HEK293 (cell line): Measurements from ENCODE around the gene TSPAN11.

Experiments
- CTCF ChIP-seq: fragments of 450-650 bp; formaldehyde crosslinking; IDR thresholded peaks from 2 replicates; pipeline ENCODE4 v1.5.1; 2016; ENCODE audit warnings: missing biosample characterization, missing genetic modification characterization
- HOXA7 ChIP-seq: sonication (generic); formaldehyde crosslinking; IDR thresholded peaks from 2 replicates; pipeline ENCODE4 v1.8.1; 2022; ENCODE audit warnings: missing genetic modification reagents, borderline replicate concordance
- TRIM28 ChIP-seq: IDR thresholded peaks from 2 replicates; pipeline ENCODE4 v1.6.1; 2011; ENCODE audit warnings: low read length, control low read depth, borderline replicate concordance
- YY1 ChIP-seq: fragments of 450-650 bp; formaldehyde crosslinking; IDR thresholded peaks from 2 replicates; pipeline ENCODE4 v1.5.1; 2018; ENCODE audit warnings: missing biosample characterization, missing genetic modification characterization
- ZBTB8A ChIP-seq: fragments of 450-650 bp; formaldehyde crosslinking; IDR thresholded peaks from 2 replicates; pipeline ENCODE4 v1.5.1; 2016; ENCODE audit warnings: missing biosample characterization, missing genetic modification characterization
- ZNF362 ChIP-seq: fragments of 450-650 bp; formaldehyde crosslinking; IDR thresholded peaks from 2 replicates; pipeline ENCODE4 v1.5.1; 2016; ENCODE audit warnings: missing biosample characterization, missing genetic modification characterization
- ZNF433 ChIP-seq: fragments of 450-650 bp; formaldehyde crosslinking; IDR thresholded peaks from 2 replicates; pipeline ENCODE4 v1.5.1; 2016; ENCODE audit warnings: missing biosample characterization, missing genetic modification characterization, low read depth
- ZNF629 ChIP-seq: fragments of 450-650 bp; formaldehyde crosslinking; IDR thresholded peaks from 2 replicates; pipeline ENCODE4 v1.5.1; 2017; ENCODE audit warnings: missing biosample characterization, missing genetic modification characterization
- ZNF645 ChIP-seq: fragments of 450-650 bp; formaldehyde crosslinking; IDR thresholded peaks from 2 replicates; pipeline ENCODE4; 2016; ENCODE audit warnings: missing biosample characterization, missing genetic modification characterization
- ZSCAN4 ChIP-seq: fragments of 450-650 bp; formaldehyde crosslinking; IDR thresholded peaks from 2 replicates; pipeline ENCODE4 v1.5.1; 2017; ENCODE audit warnings: missing biosample characterization, missing genetic modification characterization

- TF ChIP-seq ZNF433 (tag by site-specific recombination) (no peak), CTCF (tag by site-specific recombination) (no peak), ZSCAN4 (no peak), ZBTB8A (tag by site-specific recombination) (no peak), ZNF645 (no peak), ZNF362 (tag by site-specific recombination) (no peak), ZNF629 (tag by site-specific recombination) (no peak), TRIM28 (no peak), YY1 (tag by site-specific recombination) (no peak), HOXA7 (CRISPR knock-in tag) (no peak)
Observed at GRCh38 chr12:30977537-30978349, 51.2 kb downstream of the TSPAN11 start.
